ENCODE data around the gene CYSRT1.

- TF ChIP-seq POLR2AphosphoS5 (IDR thresholded peaks at IDR 0.05; ENCODE audit: insufficient read depth, low read depth, low read length) (no peak), POLR2A (IDR thresholded peaks at IDR 0.05; ENCODE audit: low read depth, low read length) (no peak), CTCF (IDR thresholded peaks at IDR 0.05; ENCODE audit: extremely low read depth in 1 of 2, insufficient read depth in 1 of 2, low read depth in 1 of 2, low read length in 2 of 2) (no peak), EZH2 (IDR thresholded peaks at IDR 0.05; ENCODE audit: borderline replicate concordance, low read depth, low read length, severe bottlenecking) (no peak), MAX (IDR thresholded peaks at IDR 0.05; ENCODE audit: insufficient read depth, insufficient read length) (no peak), FOS (IDR thresholded peaks at IDR 0.05; ENCODE audit: borderline replicate concordance, insufficient read depth, low read length) (no peak)
Observed at GRCh38 chr9:137198051-137198901, 26.7 kb upstream of the CYSRT1 start.
